ENCODE results near the gene IRF2BPL.

Gene IRF2BPL

GRCh38 chr14:77012193-77012765 is 16.2 kb downstream of the IRF2BPL start:
- TF ChIP-seq ZFX (IDR thresholded peaks at IDR 0.05) (no peak), CTCF (conservative IDR thresholded peaks at IDR 0.05) (no peak)
- peak overlapping the region; percentile 8; the same call in 1 of the 2 replicates for H3K27ac ChIP-seq

- H3K27ac ChIP-seq: no peak overlapping the region
- TF ChIP-seq ZFX (IDR thresholded peaks at IDR 0.05) (no peak), CTCF (conservative IDR thresholded peaks at IDR 0.05) (no peak)
Measured at GRCh38 chr14:77011245-77011644, 17.3 kb downstream of the IRF2BPL start.

- peak overlapping the region; percentile 90 for H3K27ac ChIP-seq
- TF ChIP-seq ZFX (IDR thresholded peaks at IDR 0.05) (no peak), CTCF (conservative IDR thresholded peaks at IDR 0.05) (no peak)
Measured at GRCh38 chr14:77009014-77009413, 19.5 kb downstream of the IRF2BPL start.

- TF ChIP-seq CTCF (conservative IDR thresholded peaks at IDR 0.05) (no peak), ZFX (IDR thresholded peaks at IDR 0.05) (no peak)
- H3K27ac ChIP-seq: peak overlapping the region; percentile 90
Measured at GRCh38 chr14:77008541-77008940, 20.0 kb downstream of the IRF2BPL start.

- TF ChIP-seq ZFX (IDR thresholded peaks at IDR 0.05): no peak
- no peak for TF ChIP-seq CTCF (conservative IDR thresholded peaks at IDR 0.05)
- H3K27ac ChIP-seq: peak overlapping the region; percentile 90
Measured at GRCh38 chr14:77007975-77008421, 20.5 kb downstream of the IRF2BPL start.

- no peak for TF ChIP-seq ZFX (IDR thresholded peaks at IDR 0.05)
- TF ChIP-seq CTCF (conservative IDR thresholded peaks at IDR 0.05): no peak
- H3K27ac ChIP-seq: peak overlapping the region; percentile 90
Measured at GRCh38 chr14:77007183-77007974, 21.1 kb downstream of the IRF2BPL start.

- H3K27ac ChIP-seq: peak overlapping the region; percentile 90
- no peak for TF ChIP-seq ZFX (IDR thresholded peaks at IDR 0.05)
- TF ChIP-seq CTCF (conservative IDR thresholded peaks at IDR 0.05): no peak
Measured at GRCh38 chr14:77006132-77006531, 22.4 kb downstream of the IRF2BPL start.

All from C4-2B (cell line).